WTC11 (cell line): ENCODE data around the gene DRD1. TPM values are rescaled to one million over a fixed set of nuclear protein-coding genes. Genes with fewer than 3 reads are reported as not detected.

ENCODE experiments used
- ATAC-seq: fragments of 200-7000 bp; cut with Tn5 transposase; 2 replicates; pipeline ENCODE4 v1.10.0; 2021; ENCODE audit warnings: mild to moderate bottlenecking, moderate library complexity
- CTCF ChIA-PET: fragments of 300-600 bp; sonication (Branson Sonifier 250); formaldehyde crosslinking; loops from one replicate; lab custom pipeline; 2021; ENCODE audit warnings: antibody characterized with exemption; lab: Charles Lee
- POLR2A ChIA-PET: fragments of 350-600 bp; sonication (Branson Sonifier 250); formaldehyde crosslinking; loops from one replicate; lab custom pipeline; 2021; ENCODE audit warnings: antibody characterized with exemption; lab: Charles Lee
- DNase-seq: peaks from one replicate; pipeline ENCODE4 v3.0.0; 2021; ENCODE audit warnings: low spot score
- H3K27ac Mint-ChIP-seq: 2 replicates; pipeline ENCODE4 v1.8.0; 2021; ENCODE audit warnings: mixed read lengths
- H3K27me3 Mint-ChIP-seq: 2 replicates; pipeline ENCODE4 v1.8.0; 2021; ENCODE audit warnings: low read depth, mild to moderate bottlenecking, moderate library complexity, mixed read lengths
- H3K36me3 Mint-ChIP-seq: 2 replicates; pipeline ENCODE4 v1.8.0; 2021; ENCODE audit warnings: mixed read lengths
- H3K4me1 Mint-ChIP-seq: 2 replicates; pipeline ENCODE4 v1.8.0; 2022; ENCODE audit warnings: mixed read lengths
- H3K4me3 Mint-ChIP-seq: 2 replicates; pipeline ENCODE4 v1.8.0; 2021; ENCODE audit warnings: mild to moderate bottlenecking, moderate library complexity, mixed read lengths
- H3K9me3 Mint-ChIP-seq: 2 replicates; pipeline ENCODE4 v1.8.0; 2021; ENCODE audit warnings: mixed read lengths
- ATF1 ChIP-seq: sonication (generic); formaldehyde crosslinking; IDR thresholded peaks from 2 replicates; pipeline ENCODE4 v1.8.1; 2023; ENCODE audit warnings: mild to moderate bottlenecking, moderate library complexity, missing genetic modification reagents
- CREM ChIP-seq: sonication (generic); formaldehyde crosslinking; IDR thresholded peaks from 2 replicates; pipeline ENCODE4 v1.8.1; 2022; ENCODE audit warnings: mild to moderate bottlenecking, missing genetic modification reagents, moderate library complexity
- FOXJ3 ChIP-seq: sonication (generic); formaldehyde crosslinking; IDR thresholded peaks from 2 replicates; pipeline ENCODE4 v1.9.0; 2021; ENCODE audit warnings: missing genetic modification reagents, mild to moderate bottlenecking, borderline replicate concordance
- FOXP1 ChIP-seq: sonication (generic); formaldehyde crosslinking; IDR thresholded peaks from 2 replicates; pipeline ENCODE4 v1.8.0; 2022; ENCODE audit warnings: missing genetic modification reagents, mild to moderate bottlenecking, moderate library complexity, borderline replicate concordance
- GRHL2 ChIP-seq: fragments of 250-450 bp; sonication (Bioruptor Pico); IDR thresholded peaks from 2 replicates; pipeline ENCODE4 v1.8.0; 2022; ENCODE audit warnings: mild to moderate bottlenecking, moderate library complexity; ENCODE audit not compliant: insufficient replicate concordance, severe bottlenecking
- JAZF1 ChIP-seq: fragments of 250-450 bp; sonication (Bioruptor Pico); IDR thresholded peaks from 2 replicates; pipeline ENCODE4 v1.9.0; 2021; ENCODE audit warnings: moderate library complexity, mild to moderate bottlenecking, inconsistent platforms
- KAT7 ChIP-seq: sonication (generic); formaldehyde crosslinking; IDR thresholded peaks from 2 replicates; pipeline ENCODE4 v1.8.1; 2023; ENCODE audit warnings: missing genetic modification reagents, mild to moderate bottlenecking, borderline replicate concordance
- MXD4 ChIP-seq: fragments of 250-450 bp; sonication (Bioruptor Pico); IDR thresholded peaks from 2 replicates; pipeline ENCODE4 v1.8.0; 2021; ENCODE audit warnings: mild to moderate bottlenecking, moderate library complexity, borderline replicate concordance
- SOX15 ChIP-seq: fragments of 250-450 bp; sonication (Bioruptor Pico); IDR thresholded peaks from 2 replicates; pipeline ENCODE4 v1.9.0; 2021; ENCODE audit warnings: mild to moderate bottlenecking
- TP53 ChIP-seq: sonication (generic); formaldehyde crosslinking; IDR thresholded peaks from 2 replicates; pipeline ENCODE4 v1.8.1; 2023; ENCODE audit warnings: mild to moderate bottlenecking, missing genetic modification reagents
- ZNF138 ChIP-seq: sonication (generic); formaldehyde crosslinking; conservative IDR thresholded peaks from 2 replicates; pipeline ENCODE4 v1.8.1; 2022; ENCODE audit warnings: mild to moderate bottlenecking, moderate library complexity, missing genetic modification reagents
- ZNF232 ChIP-seq: sonication (generic); formaldehyde crosslinking; IDR thresholded peaks from 2 replicates; pipeline ENCODE4 v1.8.0; 2022; ENCODE audit warnings: mild to moderate bottlenecking, missing genetic modification reagents
- ZNF423 ChIP-seq: fragments of 250-450 bp; sonication (Bioruptor Pico); IDR thresholded peaks from 2 replicates; pipeline ENCODE4 v2.1.2; 2022; ENCODE audit warnings: mild to moderate bottlenecking, moderate library complexity
- total RNA-seq: library from RNA; stranded (reverse); gene quantifications from 3 replicates; pipeline ENCODE4 v1.2.3, GENCODE V29; 2021
- TF ChIP-seq, protein P1 (sequence below): sonication (generic); formaldehyde crosslinking; IDR thresholded peaks from 2 replicates; pipeline ENCODE4 v1.8.1; 2022; ENCODE audit warnings: missing genetic modification reagents, borderline replicate concordance
- TF ChIP-seq, protein P2 (sequence below): sonication (generic); formaldehyde crosslinking; IDR thresholded peaks from 2 replicates; pipeline ENCODE4 v1.8.1; 2022; ENCODE audit warnings: mild to moderate bottlenecking, missing genetic modification reagents, moderate library complexity, borderline replicate concordance
- TF ChIP-seq, protein P3 (sequence below): fragments of 250-450 bp; sonication (Bioruptor Pico); IDR thresholded peaks from 2 replicates; pipeline ENCODE4 v2.1.2; 2022; ENCODE audit warnings: mild to moderate bottlenecking, moderate library complexity
- TF ChIP-seq, protein P4 (sequence below): fragments of 250-450 bp; sonication (Bioruptor Pico); IDR thresholded peaks from 2 replicates; pipeline ENCODE4 v1.9.0; 2021; ENCODE audit warnings: mild to moderate bottlenecking
- TF ChIP-seq, protein P5 (sequence below): sonication (generic); formaldehyde crosslinking; IDR thresholded peaks from 2 replicates; pipeline ENCODE4 v1.8.1; 2023; ENCODE audit warnings: mild to moderate bottlenecking, missing genetic modification reagents, moderate library complexity
- TF ChIP-seq, protein P6 (sequence below): sonication (generic); formaldehyde crosslinking; IDR thresholded peaks from 2 replicates; pipeline ENCODE4 v1.8.0; 2023; ENCODE audit warnings: mild to moderate bottlenecking, missing genetic modification reagents
- TF ChIP-seq, protein P7 (sequence below): sonication (generic); formaldehyde crosslinking; IDR thresholded peaks from 2 replicates; pipeline ENCODE4 v1.8.0; 2023; ENCODE audit warnings: missing genetic modification reagents, mild to moderate bottlenecking, borderline replicate concordance

Gene DRD1
- total RNA-seq, 1 experiment from 2014 or later, result 0.07 TPM

DNA sequence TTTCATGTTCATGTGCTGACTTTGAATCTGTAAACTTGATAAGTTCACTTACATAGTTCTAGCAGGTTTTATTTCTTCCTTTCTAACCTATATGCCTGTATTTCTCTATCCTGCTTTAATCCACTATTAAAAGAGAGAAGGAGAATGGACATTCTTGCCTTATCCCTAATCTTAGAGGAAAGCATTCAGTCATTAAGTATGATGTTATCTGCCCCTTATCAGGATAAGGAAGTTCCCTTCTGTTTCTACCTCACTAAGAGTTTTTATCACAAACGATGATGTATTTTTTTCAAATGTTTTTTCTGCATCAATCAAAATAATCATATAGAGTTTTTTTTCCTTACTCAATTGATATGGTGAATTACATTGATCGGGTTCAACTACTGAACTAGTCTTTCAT is 33.1 kb downstream of the DRD1 start:
- CTCF ChIA-PET, result no interaction called here
- H3K4me1 Mint-ChIP-seq, result no peaks in the 10 kb centered on the region

More for the DNA sequence above, 33.1 kb downstream of the DRD1 start:
- Mint-ChIP-seq H3K9me3 (peaks cover 11% of the 10 kb centered on the region), H3K27ac (no peak overlapping the region), H3K27me3 (peaks cover 6% of the 10 kb centered on the region; the same call in 1 of the 2 replicates), H3K36me3 (peaks cover 9% of the 10 kb centered on the region), H3K4me3 (no peak overlapping the region)
- POLR2A ChIA-PET, result no interaction called here
- DNase-seq (no peak), ATAC-seq (no peak)
- no peak for TF ChIP-seq ATF1 (CRISPR knock-in tag)
- no peak for TF ChIP-seq SOX15
- TF ChIP-seq, protein P1, sequence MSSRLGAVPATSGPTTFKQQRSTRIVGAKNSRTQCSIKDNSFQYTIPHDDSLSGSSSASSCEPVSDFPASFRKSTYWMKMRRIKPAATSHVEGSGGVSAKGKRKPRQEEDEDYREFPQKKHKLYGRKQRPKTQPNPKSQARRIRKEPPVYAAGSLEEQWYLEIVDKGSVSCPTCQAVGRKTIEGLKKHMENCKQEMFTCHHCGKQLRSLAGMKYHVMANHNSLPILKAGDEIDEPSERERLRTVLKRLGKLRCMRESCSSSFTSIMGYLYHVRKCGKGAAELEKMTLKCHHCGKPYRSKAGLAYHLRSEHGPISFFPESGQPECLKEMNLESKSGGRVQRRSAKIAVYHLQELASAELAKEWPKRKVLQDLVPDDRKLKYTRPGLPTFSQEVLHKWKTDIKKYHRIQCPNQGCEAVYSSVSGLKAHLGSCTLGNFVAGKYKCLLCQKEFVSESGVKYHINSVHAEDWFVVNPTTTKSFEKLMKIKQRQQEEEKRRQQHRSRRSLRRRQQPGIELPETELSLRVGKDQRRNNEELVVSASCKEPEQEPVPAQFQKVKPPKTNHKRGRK (CRISPR knock-in tag), result no peak
- TF ChIP-seq, protein P2, sequence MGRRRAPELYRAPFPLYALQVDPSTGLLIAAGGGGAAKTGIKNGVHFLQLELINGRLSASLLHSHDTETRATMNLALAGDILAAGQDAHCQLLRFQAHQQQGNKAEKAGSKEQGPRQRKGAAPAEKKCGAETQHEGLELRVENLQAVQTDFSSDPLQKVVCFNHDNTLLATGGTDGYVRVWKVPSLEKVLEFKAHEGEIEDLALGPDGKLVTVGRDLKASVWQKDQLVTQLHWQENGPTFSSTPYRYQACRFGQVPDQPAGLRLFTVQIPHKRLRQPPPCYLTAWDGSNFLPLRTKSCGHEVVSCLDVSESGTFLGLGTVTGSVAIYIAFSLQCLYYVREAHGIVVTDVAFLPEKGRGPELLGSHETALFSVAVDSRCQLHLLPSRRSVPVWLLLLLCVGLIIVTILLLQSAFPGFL, result no peak
- no peak for TF ChIP-seq ZNF423
- no peak for TF ChIP-seq ZNF232 (CRISPR knock-in tag)
- no peak for TF ChIP-seq ZNF138
- no peak for TF ChIP-seq CREM
- TF ChIP-seq FOXJ3 (CRISPR knock-in tag), result no peak
- no peak for TF ChIP-seq MXD4
- no peak for TF ChIP-seq TP53 (CRISPR knock-in tag)
- no peak for TF ChIP-seq JAZF1
- TF ChIP-seq KAT7 (CRISPR knock-in tag), result no peak
- TF ChIP-seq, protein P3, sequence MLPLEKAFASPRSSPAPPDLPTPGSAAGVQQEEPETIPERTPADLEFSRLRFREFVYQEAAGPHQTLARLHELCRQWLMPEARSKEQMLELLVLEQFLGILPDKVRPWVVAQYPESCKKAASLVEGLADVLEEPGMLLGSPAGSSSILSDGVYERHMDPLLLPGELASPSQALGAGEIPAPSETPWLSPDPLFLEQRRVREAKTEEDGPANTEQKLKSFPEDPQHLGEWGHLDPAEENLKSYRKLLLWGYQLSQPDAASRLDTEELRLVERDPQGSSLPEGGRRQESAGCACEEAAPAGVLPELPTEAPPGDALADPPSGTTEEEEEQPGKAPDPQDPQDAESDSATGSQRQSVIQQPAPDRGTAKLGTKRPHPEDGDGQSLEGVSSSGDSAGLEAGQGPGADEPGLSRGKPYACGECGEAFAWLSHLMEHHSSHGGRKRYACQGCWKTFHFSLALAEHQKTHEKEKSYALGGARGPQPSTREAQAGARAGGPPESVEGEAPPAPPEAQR (CRISPR knock-in tag), result no peak
- TF ChIP-seq GRHL2 (CRISPR knock-in tag), result no peak
- no peak for TF ChIP-seq FOXP1
- TF ChIP-seq, protein P4, sequence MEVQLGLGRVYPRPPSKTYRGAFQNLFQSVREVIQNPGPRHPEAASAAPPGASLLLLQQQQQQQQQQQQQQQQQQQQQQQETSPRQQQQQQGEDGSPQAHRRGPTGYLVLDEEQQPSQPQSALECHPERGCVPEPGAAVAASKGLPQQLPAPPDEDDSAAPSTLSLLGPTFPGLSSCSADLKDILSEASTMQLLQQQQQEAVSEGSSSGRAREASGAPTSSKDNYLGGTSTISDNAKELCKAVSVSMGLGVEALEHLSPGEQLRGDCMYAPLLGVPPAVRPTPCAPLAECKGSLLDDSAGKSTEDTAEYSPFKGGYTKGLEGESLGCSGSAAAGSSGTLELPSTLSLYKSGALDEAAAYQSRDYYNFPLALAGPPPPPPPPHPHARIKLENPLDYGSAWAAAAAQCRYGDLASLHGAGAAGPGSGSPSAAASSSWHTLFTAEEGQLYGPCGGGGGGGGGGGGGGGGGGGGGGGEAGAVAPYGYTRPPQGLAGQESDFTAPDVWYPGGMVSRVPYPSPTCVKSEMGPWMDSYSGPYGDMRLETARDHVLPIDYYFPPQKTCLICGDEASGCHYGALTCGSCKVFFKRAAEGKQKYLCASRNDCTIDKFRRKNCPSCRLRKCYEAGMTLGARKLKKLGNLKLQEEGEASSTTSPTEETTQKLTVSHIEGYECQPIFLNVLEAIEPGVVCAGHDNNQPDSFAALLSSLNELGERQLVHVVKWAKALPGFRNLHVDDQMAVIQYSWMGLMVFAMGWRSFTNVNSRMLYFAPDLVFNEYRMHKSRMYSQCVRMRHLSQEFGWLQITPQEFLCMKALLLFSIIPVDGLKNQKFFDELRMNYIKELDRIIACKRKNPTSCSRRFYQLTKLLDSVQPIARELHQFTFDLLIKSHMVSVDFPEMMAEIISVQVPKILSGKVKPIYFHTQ (CRISPR knock-in tag), result no peak
- TF ChIP-seq, protein P5, sequence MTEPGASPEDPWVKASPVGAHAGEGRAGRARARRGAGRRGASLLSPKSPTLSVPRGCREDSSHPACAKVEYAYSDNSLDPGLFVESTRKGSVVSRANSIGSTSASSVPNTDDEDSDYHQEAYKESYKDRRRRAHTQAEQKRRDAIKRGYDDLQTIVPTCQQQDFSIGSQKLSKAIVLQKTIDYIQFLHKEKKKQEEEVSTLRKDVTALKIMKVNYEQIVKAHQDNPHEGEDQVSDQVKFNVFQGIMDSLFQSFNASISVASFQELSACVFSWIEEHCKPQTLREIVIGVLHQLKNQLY (CRISPR knock-in tag), result no peak
- TF ChIP-seq, protein P6, sequence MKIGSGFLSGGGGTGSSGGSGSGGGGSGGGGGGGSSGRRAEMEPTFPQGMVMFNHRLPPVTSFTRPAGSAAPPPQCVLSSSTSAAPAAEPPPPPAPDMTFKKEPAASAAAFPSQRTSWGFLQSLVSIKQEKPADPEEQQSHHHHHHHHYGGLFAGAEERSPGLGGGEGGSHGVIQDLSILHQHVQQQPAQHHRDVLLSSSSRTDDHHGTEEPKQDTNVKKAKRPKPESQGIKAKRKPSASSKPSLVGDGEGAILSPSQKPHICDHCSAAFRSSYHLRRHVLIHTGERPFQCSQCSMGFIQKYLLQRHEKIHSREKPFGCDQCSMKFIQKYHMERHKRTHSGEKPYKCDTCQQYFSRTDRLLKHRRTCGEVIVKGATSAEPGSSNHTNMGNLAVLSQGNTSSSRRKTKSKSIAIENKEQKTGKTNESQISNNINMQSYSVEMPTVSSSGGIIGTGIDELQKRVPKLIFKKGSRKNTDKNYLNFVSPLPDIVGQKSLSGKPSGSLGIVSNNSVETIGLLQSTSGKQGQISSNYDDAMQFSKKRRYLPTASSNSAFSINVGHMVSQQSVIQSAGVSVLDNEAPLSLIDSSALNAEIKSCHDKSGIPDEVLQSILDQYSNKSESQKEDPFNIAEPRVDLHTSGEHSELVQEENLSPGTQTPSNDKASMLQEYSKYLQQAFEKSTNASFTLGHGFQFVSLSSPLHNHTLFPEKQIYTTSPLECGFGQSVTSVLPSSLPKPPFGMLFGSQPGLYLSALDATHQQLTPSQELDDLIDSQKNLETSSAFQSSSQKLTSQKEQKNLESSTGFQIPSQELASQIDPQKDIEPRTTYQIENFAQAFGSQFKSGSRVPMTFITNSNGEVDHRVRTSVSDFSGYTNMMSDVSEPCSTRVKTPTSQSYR, result no peak
- TF ChIP-seq, protein P7, sequence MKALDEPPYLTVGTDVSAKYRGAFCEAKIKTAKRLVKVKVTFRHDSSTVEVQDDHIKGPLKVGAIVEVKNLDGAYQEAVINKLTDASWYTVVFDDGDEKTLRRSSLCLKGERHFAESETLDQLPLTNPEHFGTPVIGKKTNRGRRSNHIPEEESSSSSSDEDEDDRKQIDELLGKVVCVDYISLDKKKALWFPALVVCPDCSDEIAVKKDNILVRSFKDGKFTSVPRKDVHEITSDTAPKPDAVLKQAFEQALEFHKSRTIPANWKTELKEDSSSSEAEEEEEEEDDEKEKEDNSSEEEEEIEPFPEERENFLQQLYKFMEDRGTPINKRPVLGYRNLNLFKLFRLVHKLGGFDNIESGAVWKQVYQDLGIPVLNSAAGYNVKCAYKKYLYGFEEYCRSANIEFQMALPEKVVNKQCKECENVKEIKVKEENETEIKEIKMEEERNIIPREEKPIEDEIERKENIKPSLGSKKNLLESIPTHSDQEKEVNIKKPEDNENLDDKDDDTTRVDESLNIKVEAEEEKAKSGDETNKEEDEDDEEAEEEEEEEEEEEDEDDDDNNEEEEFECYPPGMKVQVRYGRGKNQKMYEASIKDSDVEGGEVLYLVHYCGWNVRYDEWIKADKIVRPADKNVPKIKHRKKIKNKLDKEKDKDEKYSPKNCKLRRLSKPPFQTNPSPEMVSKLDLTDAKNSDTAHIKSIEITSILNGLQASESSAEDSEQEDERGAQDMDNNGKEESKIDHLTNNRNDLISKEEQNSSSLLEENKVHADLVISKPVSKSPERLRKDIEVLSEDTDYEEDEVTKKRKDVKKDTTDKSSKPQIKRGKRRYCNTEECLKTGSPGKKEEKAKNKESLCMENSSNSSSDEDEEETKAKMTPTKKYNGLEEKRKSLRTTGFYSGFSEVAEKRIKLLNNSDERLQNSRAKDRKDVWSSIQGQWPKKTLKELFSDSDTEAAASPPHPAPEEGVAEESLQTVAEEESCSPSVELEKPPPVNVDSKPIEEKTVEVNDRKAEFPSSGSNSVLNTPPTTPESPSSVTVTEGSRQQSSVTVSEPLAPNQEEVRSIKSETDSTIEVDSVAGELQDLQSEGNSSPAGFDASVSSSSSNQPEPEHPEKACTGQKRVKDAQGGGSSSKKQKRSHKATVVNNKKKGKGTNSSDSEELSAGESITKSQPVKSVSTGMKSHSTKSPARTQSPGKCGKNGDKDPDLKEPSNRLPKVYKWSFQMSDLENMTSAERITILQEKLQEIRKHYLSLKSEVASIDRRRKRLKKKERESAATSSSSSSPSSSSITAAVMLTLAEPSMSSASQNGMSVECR (CRISPR knock-in tag), result no peak
